Measurements from ENCODE around the gene CEP120.

The CEP120 gene

DNA sequence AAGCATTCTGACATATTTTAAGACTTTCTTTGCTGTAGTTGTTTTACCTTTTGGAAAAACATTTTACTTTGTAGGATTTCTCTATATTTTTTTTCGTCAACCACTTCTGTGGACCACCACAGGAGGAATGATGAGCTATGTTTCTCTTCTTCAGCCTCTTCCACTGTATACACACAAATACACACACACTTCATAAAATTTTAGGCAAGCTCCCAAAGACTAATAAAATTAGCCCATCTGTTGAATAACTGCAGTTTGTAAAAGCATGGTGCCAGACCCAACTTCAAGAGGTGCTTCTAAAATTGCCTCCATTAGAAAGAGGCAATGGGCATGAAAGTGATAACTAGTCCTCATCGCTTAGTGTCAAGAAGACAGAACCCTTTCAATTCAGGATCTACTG is 4.1 kb upstream of the CEP120 start:
- Histone ChIP-seq H3F3A (ENCODE audit: insufficient read depth) (no peaks in the 10 kb centered on the region), H3K27ac (ENCODE audit: low read depth, low read length) (no peak overlapping the region), H4K20me1 (ENCODE audit: low read depth, low read length) (no peaks in the 10 kb centered on the region), H3K9me3 (ENCODE audit: insufficient read depth, low read length) (no peaks in the 10 kb centered on the region), H3K9me2 (replicated peaks; ENCODE audit: insufficient read depth, low read length) (no peaks in the 10 kb centered on the region), H3K27me3 (ENCODE audit: low read length) (no peaks in the 10 kb centered on the region), H3K79me2 (ENCODE audit: insufficient read depth, low read length) (peaks cover 8% of the 10 kb centered on the region), H3K9ac (ENCODE audit: low read length) (no peak overlapping the region), H3K36me3 (ENCODE audit: low read length) (no peaks in the 10 kb centered on the region), H3K4me2 (ENCODE audit: low read depth, low read length, poor library complexity, severe bottlenecking) (no peak overlapping the region), H2AFZ (ENCODE audit: low read depth, low read length, severe bottlenecking) (no peak overlapping the region), H3K4me3 (ENCODE audit: insufficient read depth, low read length, poor library complexity, severe bottlenecking) (no peak overlapping the region)
- TF ChIP-seq EZH2phosphoT487 (conservative IDR thresholded peaks at IDR 0.05; ENCODE audit: low read length) = no peak
- TF ChIP-seq, protein P1, sequence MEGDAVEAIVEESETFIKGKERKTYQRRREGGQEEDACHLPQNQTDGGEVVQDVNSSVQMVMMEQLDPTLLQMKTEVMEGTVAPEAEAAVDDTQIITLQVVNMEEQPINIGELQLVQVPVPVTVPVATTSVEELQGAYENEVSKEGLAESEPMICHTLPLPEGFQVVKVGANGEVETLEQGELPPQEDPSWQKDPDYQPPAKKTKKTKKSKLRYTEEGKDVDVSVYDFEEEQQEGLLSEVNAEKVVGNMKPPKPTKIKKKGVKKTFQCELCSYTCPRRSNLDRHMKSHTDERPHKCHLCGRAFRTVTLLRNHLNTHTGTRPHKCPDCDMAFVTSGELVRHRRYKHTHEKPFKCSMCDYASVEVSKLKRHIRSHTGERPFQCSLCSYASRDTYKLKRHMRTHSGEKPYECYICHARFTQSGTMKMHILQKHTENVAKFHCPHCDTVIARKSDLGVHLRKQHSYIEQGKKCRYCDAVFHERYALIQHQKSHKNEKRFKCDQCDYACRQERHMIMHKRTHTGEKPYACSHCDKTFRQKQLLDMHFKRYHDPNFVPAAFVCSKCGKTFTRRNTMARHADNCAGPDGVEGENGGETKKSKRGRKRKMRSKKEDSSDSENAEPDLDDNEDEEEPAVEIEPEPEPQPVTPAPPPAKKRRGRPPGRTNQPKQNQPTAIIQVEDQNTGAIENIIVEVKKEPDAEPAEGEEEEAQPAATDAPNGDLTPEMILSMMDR (IDR thresholded peaks at IDR 0.05; ENCODE audit: insufficient read depth, low read length, poor library complexity, severe bottlenecking) = no peak

DNA sequence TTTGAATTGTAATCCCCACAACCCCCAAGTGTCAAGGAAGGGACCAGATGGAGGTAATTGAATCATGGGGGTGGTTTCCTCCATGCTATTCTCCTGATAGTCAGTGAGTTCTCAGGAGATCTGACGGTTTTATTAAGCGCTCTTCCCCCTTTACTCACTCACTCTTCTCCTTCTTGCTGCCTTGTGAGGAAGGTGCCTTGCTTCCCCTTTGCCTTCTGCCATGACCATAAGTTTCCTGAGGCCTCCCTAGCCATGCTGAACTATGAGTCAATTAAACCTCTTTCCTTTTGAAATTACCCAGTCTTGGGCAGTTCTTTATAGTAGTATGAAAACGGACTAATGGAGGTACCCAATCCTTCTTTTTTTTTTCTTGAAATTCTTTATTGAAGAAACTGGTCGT is 2.2 kb upstream of the CEP120 start:
- Histone ChIP-seq H3F3A (ENCODE audit: insufficient read depth) (no peaks in the 10 kb centered on the region), H3K4me2 (ENCODE audit: low read depth, low read length, poor library complexity, severe bottlenecking) (no peak overlapping the region), H3K9me2 (replicated peaks; ENCODE audit: insufficient read depth, low read length) (no peaks in the 10 kb centered on the region), H2AFZ (ENCODE audit: low read depth, low read length, severe bottlenecking) (peak overlapping the region; percentile 76), H3K9ac (ENCODE audit: low read length) (no peak overlapping the region), H3K36me3 (ENCODE audit: low read length) (no peaks in the 10 kb centered on the region), H3K27ac (ENCODE audit: low read depth, low read length) (no peak overlapping the region), H4K20me1 (ENCODE audit: low read depth, low read length) (no peaks in the 10 kb centered on the region), H3K4me3 (ENCODE audit: insufficient read depth, low read length, poor library complexity, severe bottlenecking) (no peak overlapping the region), H3K9me3 (ENCODE audit: insufficient read depth, low read length) (no peaks in the 10 kb centered on the region), H3K27me3 (ENCODE audit: low read length) (no peaks in the 10 kb centered on the region), H3K79me2 (ENCODE audit: insufficient read depth, low read length) (peaks cover 26% of the 10 kb centered on the region)
- no peak for TF ChIP-seq EZH2phosphoT487 (conservative IDR thresholded peaks at IDR 0.05; ENCODE audit: low read length)

DNA sequence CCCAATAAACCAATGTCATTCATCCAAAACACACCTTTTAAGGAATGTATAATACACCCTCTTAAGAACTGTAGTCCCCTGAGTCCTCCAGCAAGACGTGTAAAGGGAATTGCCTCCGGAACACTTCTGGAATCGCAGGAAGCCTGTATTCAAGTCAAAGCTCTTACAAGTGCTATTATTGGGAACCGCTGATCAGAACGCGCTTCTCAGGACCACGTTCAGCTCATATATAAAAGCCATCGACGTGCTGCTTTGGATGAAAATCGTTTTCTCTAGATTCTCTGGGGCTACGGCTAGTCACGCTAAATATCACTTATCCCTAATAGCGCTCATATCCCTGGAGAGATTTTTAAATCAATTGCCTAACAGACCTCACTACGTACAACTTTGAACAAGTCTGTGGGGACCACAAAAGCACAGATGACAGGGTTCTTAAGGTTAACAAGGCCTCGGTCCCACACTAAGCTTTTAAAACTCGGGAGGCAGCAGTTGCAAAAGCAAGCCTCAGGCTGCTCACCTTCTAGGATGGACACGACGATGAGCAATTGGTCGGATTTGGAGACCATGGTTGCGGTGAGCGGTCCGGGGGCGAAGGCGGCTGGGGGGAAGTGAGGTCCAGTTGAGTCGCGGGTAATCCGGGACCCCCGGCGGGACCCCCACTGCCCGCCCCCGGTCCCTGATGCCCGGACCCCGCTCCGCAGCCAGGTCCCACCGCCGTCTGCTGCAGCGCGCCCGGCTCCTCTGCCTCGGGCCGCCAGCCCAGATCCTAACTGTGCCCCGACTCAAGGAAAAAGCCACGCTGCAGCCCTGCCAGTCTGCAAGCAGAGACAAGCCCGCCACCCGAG is 548 bp downstream of the CEP120 start:
- Histone ChIP-seq H3F3A (ENCODE audit: insufficient read depth) (0 out of 2 replicates have a peak, but pooled peaks cover 3% of the 10 kb centered on the region), H3K27me3 (ENCODE audit: low read length) (no peaks in the 10 kb centered on the region), H3K9ac (ENCODE audit: low read length) (peak overlapping the region; percentile 95), H3K4me2 (ENCODE audit: low read depth, low read length, poor library complexity, severe bottlenecking) (peak overlapping the region; percentile 92), H3K9me3 (ENCODE audit: insufficient read depth, low read length) (no peaks in the 10 kb centered on the region), H3K79me2 (ENCODE audit: insufficient read depth, low read length) (peaks cover 43% of the 10 kb centered on the region), H2AFZ (ENCODE audit: low read depth, low read length, severe bottlenecking) (peak overlapping the region; percentile 89), H3K9me2 (replicated peaks; ENCODE audit: insufficient read depth, low read length) (no peaks in the 10 kb centered on the region), H3K36me3 (ENCODE audit: low read length) (peaks cover 5% of the 10 kb centered on the region; the same call in 1 of the 2 replicates), H3K4me3 (ENCODE audit: insufficient read depth, low read length, poor library complexity, severe bottlenecking) (peak overlapping the region; percentile 92), H4K20me1 (ENCODE audit: low read depth, low read length) (no peaks in the 10 kb centered on the region), H3K27ac (ENCODE audit: low read depth, low read length) (peak overlapping the region; percentile 60)
- TF ChIP-seq EZH2phosphoT487 (conservative IDR thresholded peaks at IDR 0.05; ENCODE audit: low read length) = no peak
- TF ChIP-seq, protein P1 (IDR thresholded peaks at IDR 0.05; ENCODE audit: insufficient read depth, low read length, poor library complexity, severe bottlenecking) = no peak

DNA sequence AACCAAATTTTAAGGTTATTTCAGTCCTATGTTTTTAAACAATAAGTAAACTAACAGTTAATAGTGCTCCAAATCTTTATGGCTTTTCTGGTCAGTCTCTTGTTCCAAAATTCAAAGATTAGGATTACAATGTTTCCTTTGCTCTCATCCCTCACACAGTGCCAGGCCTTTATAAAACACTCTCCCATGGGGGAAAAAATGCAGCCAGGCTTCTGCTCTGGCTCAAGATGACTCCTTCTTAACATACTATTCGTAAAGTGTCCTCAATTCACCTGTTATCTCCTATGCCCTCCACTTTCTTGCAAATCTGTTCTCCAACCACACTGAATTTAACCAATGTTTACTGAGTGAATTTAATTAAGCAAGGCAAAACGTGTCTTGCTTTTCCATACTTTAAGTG is 1.4 kb downstream of the CEP120 start:
- H3K27ac ChIP-seq (ENCODE audit: low read depth, low read length) = no peak overlapping the region
- H3K9ac ChIP-seq (ENCODE audit: low read length) = peak overlapping the region; percentile 95
- H2AFZ ChIP-seq (ENCODE audit: low read depth, low read length, severe bottlenecking) = no peak overlapping the region
- no peaks in the 10 kb centered on the region for H3K27me3 ChIP-seq (ENCODE audit: low read length)
- no peaks in the 10 kb centered on the region for H3K9me2 ChIP-seq (replicated peaks; ENCODE audit: insufficient read depth, low read length)
- peak overlapping the region; percentile 92 for H3K4me3 ChIP-seq (ENCODE audit: insufficient read depth, low read length, poor library complexity, severe bottlenecking)
- H3K4me2 ChIP-seq (ENCODE audit: low read depth, low read length, poor library complexity, severe bottlenecking) = peak overlapping the region; percentile 92
- peaks cover 11% of the 10 kb centered on the region for H3K36me3 ChIP-seq (ENCODE audit: low read length)
- H3K9me3 ChIP-seq (ENCODE audit: insufficient read depth, low read length) = no peaks in the 10 kb centered on the region
- no peaks in the 10 kb centered on the region for H4K20me1 ChIP-seq (ENCODE audit: low read depth, low read length)
- TF ChIP-seq EZH2phosphoT487 (conservative IDR thresholded peaks at IDR 0.05; ENCODE audit: low read length) = no peak
- TF ChIP-seq, protein P1 (IDR thresholded peaks at IDR 0.05; ENCODE audit: insufficient read depth, low read length, poor library complexity, severe bottlenecking) = no peak
- peaks cover 43% of the 10 kb centered on the region for H3K79me2 ChIP-seq (ENCODE audit: insufficient read depth, low read length)
- H3F3A ChIP-seq (ENCODE audit: insufficient read depth) = 0 out of 2 replicates have a peak, but pooled peaks cover 3% of the 10 kb centered on the region
